ENCODE results near the gene XKR7.
"Not testable (repeated sequence)": the region's sequence is repeated elsewhere in the genome, so short reads cannot be mapped to it uniquely, and the experiment has no call there.

GRCh38 chr20:31921480-31921879 lies 46.5 kb upstream of the XKR7 start:
- TF ChIP-seq CTCF, POLR2A (IDR thresholded peaks at IDR 0.05): not testable (repeated sequence)
